ENCODE measurements around the gene MT3. TPM values are rescaled to one million over a fixed set of nuclear protein-coding genes. Genes with fewer than 3 reads are reported as not detected.

The MT3 gene
- total RNA-seq, 1 experiment from 2014 or later = 0.77 TPM

GRCh38 chr16:56608876-56609462 lies 19.6 kb downstream of the MT3 start:
- CTCF ChIA-PET = interaction anchor here (0.6 to 4.5 kb wide), 6 partner anchors 8 to 170 kb away, joined by 3 to 28 read pairs (median 4); no protein-coding TSS in a partner anchor
- POLR2A ChIA-PET = interaction anchor here (0.6 to 4.8 kb wide), 9 partner anchors 9 to 1259 kb away, joined by 3 to 68 read pairs (median 6); partner anchors contain the start of genes MT1E, MT1F, MT1G and MT1H
- Mint-ChIP-seq H3K36me3 (no peaks in the 10 kb centered on the region), H3K27me3 (ENCODE audit: low read depth) (peaks cover 74% of the 10 kb centered on the region), H3K4me3 (peak overlapping the region; percentile 79), H3K27ac (no peak overlapping the region), H3K4me1 (peaks cover 46% of the 10 kb centered on the region), H3K9me3 (no peaks in the 10 kb centered on the region)
- DNase-seq (ENCODE audit: low spot score) = no peak
- peak; percentile 7 for ATAC-seq
- TF ChIP-seq PRDM15 (CRISPR knock-in tag; IDR thresholded peaks at IDR 0.05) (no peak), E2F5 (CRISPR knock-in tag; IDR thresholded peaks at IDR 0.05) (no peak), SMAD3 (CRISPR knock-in tag; IDR thresholded peaks at IDR 0.05; ENCODE audit: borderline replicate concordance) (no peak), FOXK1 (CRISPR knock-in tag; IDR thresholded peaks at IDR 0.05) (no peak), ERG (CRISPR knock-in tag; IDR thresholded peaks at IDR 0.05) (no peak), CBFB (CRISPR knock-in tag; IDR thresholded peaks at IDR 0.05; ENCODE audit: low read depth) (no peak), JAZF1 (CRISPR knock-in tag; IDR thresholded peaks at IDR 0.05) (no peak), ZNF425 (CRISPR knock-in tag; conservative IDR thresholded peaks at IDR 0.05) (no peak), ZBTB21 (CRISPR knock-in tag; IDR thresholded peaks at IDR 0.05; ENCODE audit: borderline replicate concordance) (no peak), IRF2 (CRISPR knock-in tag; IDR thresholded peaks at IDR 0.05; ENCODE audit: borderline replicate concordance, low read depth) (no peak), ZNF416 (CRISPR knock-in tag; IDR thresholded peaks at IDR 0.05) (no peak), JUN (CRISPR knock-in tag; IDR thresholded peaks at IDR 0.05) (no peak), ATF3 (CRISPR knock-in tag; conservative IDR thresholded peaks at IDR 0.05) (no peak), ZNF317 (CRISPR knock-in tag; IDR thresholded peaks at IDR 0.05; ENCODE audit: borderline replicate concordance, low read depth) (no peak), NFE2L1 (CRISPR knock-in tag; IDR thresholded peaks at IDR 0.05) (no peak), HMGA2 (CRISPR knock-in tag; IDR thresholded peaks at IDR 0.05) (no peak)

- ATAC-seq = no peak
- Mint-ChIP-seq H3K4me1 (peaks cover 48% of the 10 kb centered on the region), H3K9me3 (no peaks in the 10 kb centered on the region), H3K27me3 (ENCODE audit: low read depth) (peaks cover 80% of the 10 kb centered on the region), H3K27ac (no peak overlapping the region), H3K4me3 (peak overlapping the region; percentile 79), H3K36me3 (no peaks in the 10 kb centered on the region)
- ChIA-PET CTCF (interaction anchor here (1.0 to 4.5 kb wide), 4 partner anchors 9 to 95 kb away, joined by 3 to 28 read pairs (median 13); no protein-coding TSS in a partner anchor), POLR2A (interaction anchor here (0.8 to 4.8 kb wide), 3 partner anchors 16 to 73 kb away, joined by 3 to 68 read pairs (median 6); partner anchors contain the start of genes MT1E and MT1X)
- DNase-seq (ENCODE audit: low spot score) = no peak
- TF ChIP-seq ZBTB21 (CRISPR knock-in tag; IDR thresholded peaks at IDR 0.05; ENCODE audit: borderline replicate concordance) (no peak), GTF2I (CRISPR knock-in tag; conservative IDR thresholded peaks at IDR 0.05) (no peak), CBFB (CRISPR knock-in tag; IDR thresholded peaks at IDR 0.05; ENCODE audit: low read depth) (no peak), ZNF121 (CRISPR knock-in tag; IDR thresholded peaks at IDR 0.05) (no peak), TEAD1 (CRISPR knock-in tag; IDR thresholded peaks at IDR 0.05) (no peak), SOX15 (CRISPR knock-in tag; IDR thresholded peaks at IDR 0.05) (no peak), ERG (CRISPR knock-in tag; IDR thresholded peaks at IDR 0.05) (no peak), TCF7 (CRISPR knock-in tag; IDR thresholded peaks at IDR 0.05; ENCODE audit: low read depth) (no peak), PRDM15 (CRISPR knock-in tag; IDR thresholded peaks at IDR 0.05) (no peak)
These were observed 20.2 kb downstream of the MT3 start for GRCh38 chr16:56609463-56609921.
